K562 (cell line): ENCODE data around the gene ZBTB39. TPM values are rescaled to one million over a fixed set of nuclear protein-coding genes. Genes with fewer than 3 reads are reported as not detected.
A peak's percentile ranks its signal among the peaks of the same experiment; 100 is the strongest.
"Not testable (repeated sequence)": the region's sequence is repeated elsewhere in the genome, so short reads cannot be mapped to it uniquely, and the experiment has no call there.

ENCODE experiments used
- ATAC-seq: fragments of 200-7000 bp; cut with Tn5 transposase; 3 replicates; pipeline ENCODE4 v1.9.1; 2020; ENCODE audit warnings: moderate library complexity
- BruUV-seq: library from RNA; stranded (reverse); fragments of 400-500 nt; replicated peaks from 2 replicates; lab custom pipeline; 2021; lab: Mats Ljungman, UMichigan
- CTCF ChIA-PET: fragments of 300-600 bp; formaldehyde crosslinking; extraction: SDS; loops from one replicate; lab custom pipeline; 2021; ENCODE audit warnings: low intra/inter-chr PET ratio; lab: Yijun Ruan, JAX
- POLR2A ChIA-PET: fragments of 300-600, 350-650 bp; sonication (Branson Sonifier 250); formaldehyde crosslinking; extraction: SDS; loops from one replicate; lab custom pipeline; 2021; ENCODE audit warnings: antibody characterized with exemption, inconsistent platforms; lab: Yijun Ruan, JAX
- DNase-seq, 4 experiments: peaks; one replicate each; pipeline versions ENCODE4 v3.0.0 to v3.0.0-alpha.2; 2011 to 2018; ENCODE audit warnings: low spot score in 3 of 4, mixed read lengths in 3 of 4; ENCODE audit errors: extremely low read depth in 1 of 4
- FAIRE-seq: peaks from 2 replicates; lab custom pipeline; 2011; peaks lifted over from hg19 to GRCh38; lab: Jason Lieb, UNC
- H2AFZ ChIP-seq: 2 replicates; pipeline ENCODE4 v1.6.0; 2011; ENCODE audit warnings: low read depth, low read length, control low read depth, inconsistent platforms
- H3K27ac ChIP-seq: fragments of 200-600 bp; 3 replicates; pipeline ENCODE4 v1.8.0; 2011; ENCODE audit warnings: low read depth, mild to moderate bottlenecking, control low read depth, inconsistent platforms, low read length, moderate library complexity, mixed read lengths; ENCODE audit errors: extremely low read depth
- H3K27me3 ChIP-seq, 2 experiments: fragments of 300-600 bp in 1 of 2; 2 replicates in 1 of 2; 3 replicates in 1 of 2; pipeline versions ENCODE4 v1.6.0 to v1.8.0; 2011; ENCODE audit warnings: inconsistent platforms in 2 of 2, low read length in 2 of 2, mild to moderate bottlenecking in 1 of 2, mixed read lengths in 1 of 2, moderate library complexity in 1 of 2; ENCODE audit not compliant: control insufficient read depth in 2 of 2, insufficient read depth in 2 of 2
- H3K36me3 ChIP-seq: fragments of 300-600 bp; 3 replicates; pipeline ENCODE4 v1.8.0; 2011; ENCODE audit warnings: mild to moderate bottlenecking, low read length, inconsistent platforms; ENCODE audit not compliant: control insufficient read depth, insufficient read depth
- H3K4me1 ChIP-seq, 2 experiments: fragments of 200-600 bp in 1 of 2; replicated peaks in 1 of 2; 2 replicates in 1 of 2; 3 replicates in 1 of 2; pipeline versions ENCODE4 v1.5.1 to v1.8.0; 2011; ENCODE audit warnings: inconsistent platforms in 2 of 2, low read length in 2 of 2, mild to moderate bottlenecking in 1 of 2, mixed read lengths in 1 of 2, moderate library complexity in 1 of 2; ENCODE audit not compliant: control insufficient read depth in 2 of 2, insufficient read depth in 2 of 2
- H3K4me2 ChIP-seq: 2 replicates; pipeline ENCODE4 v1.6.1; 2011; ENCODE audit warnings: low read length, control low read depth, inconsistent platforms, mixed read lengths; ENCODE audit not compliant: insufficient read depth
- H3K4me3 ChIP-seq: fragments of 200-600 bp; sonication (generic), shearing (Covaris generic); 2 replicates; pipeline ENCODE4 v1.5.1; 2016; ENCODE audit warnings: control low read depth, inconsistent platforms
- H3K79me2 ChIP-seq: fragments of 200-600 bp; 3 replicates; pipeline ENCODE4 v1.8.0; 2011; ENCODE audit warnings: low read length, inconsistent platforms; ENCODE audit not compliant: control insufficient read depth, insufficient read depth
- H3K9ac ChIP-seq, 2 experiments: 2 replicates each; pipeline versions ENCODE4 v1.6.0 to v1.6.1; 2011; ENCODE audit warnings: low read depth in 2 of 2, low read length in 2 of 2, control low read depth in 1 of 2, inconsistent platforms in 1 of 2, mild to moderate bottlenecking in 1 of 2, mixed read lengths in 1 of 2; ENCODE audit not compliant: insufficient read depth in 1 of 2
- H3K9me1 ChIP-seq: one replicate; pipeline ENCODE4 v1.6.0; 2011; ENCODE audit warnings: inconsistent platforms, mild to moderate bottlenecking, low read length, moderate library complexity; ENCODE audit not compliant: control insufficient read depth, insufficient read depth
- H3K9me3 ChIP-seq: replicated peaks from 2 replicates; pipeline ENCODE4 v1.5.1; 2011; ENCODE audit warnings: low read depth, low read length, inconsistent platforms; ENCODE audit not compliant: control insufficient read depth, insufficient read depth
- H4K20me1 ChIP-seq: replicated peaks from 2 replicates; pipeline ENCODE4 v1.6.1; 2011; ENCODE audit warnings: low read length, inconsistent platforms, mixed read lengths; ENCODE audit not compliant: control insufficient read depth, insufficient read depth
- CHAMP1 ChIP-seq: fragments of 450-650 bp; IDR thresholded peaks from 2 replicates; pipeline ENCODE4 v1.6.1; 2016; ENCODE audit warnings: mild to moderate bottlenecking
- FOXA3 ChIP-seq, 2 experiments: fragments of 450-650 bp in 1 of 2; sonication (generic) in 1 of 2; formaldehyde crosslinking; IDR thresholded peaks in 1 of 2; conservative IDR thresholded peaks in 1 of 2; 2 replicates each; pipeline versions ENCODE4 v1.4.0 to v1.8.0; 2020 to 2022; ENCODE audit warnings: mild to moderate bottlenecking in 2 of 2, missing genetic modification reagents in 1 of 2
- FOXK2 ChIP-seq, 2 experiments: fragments of 450-650 bp; IDR thresholded peaks in 1 of 2; conservative IDR thresholded peaks in 1 of 2; 2 replicates each; pipeline ENCODE4 v1.6.1; 2016; ENCODE audit warnings: low read depth in 2 of 2, mild to moderate bottlenecking in 1 of 2
- HDAC2 ChIP-seq: fragments of 450-650 bp; IDR thresholded peaks from 2 replicates; pipeline ENCODE4 v1.6.1; 2016; ENCODE audit warnings: mild to moderate bottlenecking
- MLLT1 ChIP-seq, 2 experiments: fragments of 450-650 bp; IDR thresholded peaks; 2 replicates each; pipeline ENCODE4 v1.6.1; 2016
- NFRKB ChIP-seq: fragments of 450-650 bp; IDR thresholded peaks from 2 replicates; pipeline ENCODE4 v1.6.1; 2016; ENCODE audit warnings: low read depth
- NRF1 ChIP-seq, 2 experiments: fragments of 450-650 bp; IDR thresholded peaks in 1 of 2; conservative IDR thresholded peaks in 1 of 2; 2 replicates each; pipeline ENCODE4 v1.6.1; 2014; ENCODE audit warnings: mild to moderate bottlenecking in 2 of 2
- TFAP4 ChIP-seq: sonication (generic); formaldehyde crosslinking; IDR thresholded peaks from 2 replicates; pipeline ENCODE4 v1.8.0; 2022; ENCODE audit warnings: missing genetic modification reagents, mild to moderate bottlenecking, moderate library complexity, borderline replicate concordance
- YY1 ChIP-seq, 3 experiments: IDR thresholded peaks; 2 replicates each; pipeline ENCODE4 v1.6.1; 2011; ENCODE audit warnings: low read length in 2 of 3, mild to moderate bottlenecking in 2 of 3, moderate library complexity in 2 of 3, borderline replicate concordance in 1 of 3, control low read depth in 1 of 3, low read depth in 1 of 3; ENCODE audit not compliant: insufficient read depth in 3 of 3, insufficient replicate concordance in 2 of 3, control insufficient read depth in 1 of 3, insufficient read length in 1 of 3; ENCODE audit errors: extremely low read depth in 1 of 3
- ZSCAN29 ChIP-seq: fragments of 450-650 bp; IDR thresholded peaks from 2 replicates; pipeline ENCODE4 v1.6.1; 2017
- WGBS: fragments of 100-300 bp; shearing (Covaris generic); methylation state at CpG from one replicate; pipeline ENCODE4 v1.1.6; 2016; ENCODE audit warnings: low coverage, mixed read lengths; ENCODE audit not compliant: insufficient coverage; ENCODE audit errors: missing lambda C conversion rate; 5-methylcytosine and 5-hydroxymethylcytosine counted together
- in situ Hi-C: fragments of 300-500 bp; cut with MboI; formaldehyde crosslinking; loops from 4 replicates; pipeline ENCODE4 v1.15.0; 2018; ENCODE audit warnings: inconsistent platforms, mixed read lengths
- intact Hi-C: fragments of 100-400 bp; cut with micrococcal nuclease; formaldehyde crosslinking; loops from 2 replicates; pipeline ENCODE4 v1.14.2; 2022
- polyA plus RNA-seq, 8 experiments: library from polyadenylated mRNA; depleted of rRNA in 4 of 8; stranded (reverse) in 5 of 8; unstranded in 3 of 8; fragments of >200 nt; fragmentation: Nextera tagmentation in 2 of 8; fragmentation: Illumina TruSeq in 1 of 8; extraction: Ambion mirVana in 2 of 8; extraction: Trizol in 1 of 8; gene quantifications; 2 replicates each; pipeline versions ENCODE4 v1.2.1 to v1.2.3, GENCODE V29; 2011 to 2014; ENCODE audit warnings: inconsistent platforms in 1 of 8, missing spikeins in 1 of 8
- total RNA-seq, 7 experiments: library from RNA; depleted of rRNA in 6 of 7; stranded (reverse); fragments of >200 nt in 6 of 7; fragmentation: Illumina TruSeq in 2 of 7; extraction: Trizol in 2 of 7; gene quantifications; 2 replicates each; pipeline versions ENCODE4 v1.2.1 to v1.2.3, GENCODE V29; 2011 to 2021; ENCODE audit warnings: low replicate concordance in 1 of 7

The ZBTB39 gene
- total and polyA plus RNA-seq, 9 of the 15 experiments (the other 6 are each of a cell fraction or from before 2014, with no cell fraction given): 3.3 to 13.3 (median 8.6) TPM

- in situ Hi-C loops, H3K9ac ChIP-seq, H3K4me3 ChIP-seq, H3K9me1 ChIP-seq, H3K79me2 ChIP-seq, FAIRE-seq, H4K20me1 ChIP-seq, BruUV-seq, H3K9me3 ChIP-seq: not testable (repeated sequence)
- Histone ChIP-seq H3K4me2 (peak overlapping the region; percentile 49), H3K4me1 (peaks cover 4 to 16% of the 10 kb centered on the region in 2 experiments; a peak in 3 of 5 replicates), H2AFZ (peak overlapping the region; percentile 86)
- 56% methylated on average over 15 of the region's 15 CpGs for WGBS
- peak in 1 of 4 experiments; percentile 61 for DNase-seq
- TF ChIP-seq FOXA3 (CRISPR knock-in tag; conservative IDR thresholded peaks at IDR 0.05 in 1 of 2, IDR thresholded peaks at IDR 0.05 in 1 of 2) (peak; percentile 71 to 90), ZSCAN29 (0 out of 2 replicates have a peak, but pooled peaks have one; percentile 41), HDAC2 (0 out of 2 replicates have a peak, but pooled peaks have one; percentile 10), NRF1 (conservative IDR thresholded peaks at IDR 0.05 in 1 of 2, IDR thresholded peaks at IDR 0.05 in 1 of 2) (peak; percentile 16 to 30; a peak in 1 of 4 replicates), FOXK2 (conservative IDR thresholded peaks at IDR 0.05 in 1 of 2, IDR thresholded peaks at IDR 0.05 in 1 of 2; ENCODE audit: low read depth in 2 of 2) (peak; percentile 84 to 85; a peak in 3 of 4 replicates), CHAMP1 (0 out of 2 replicates have a peak, but pooled peaks have one; percentile 29), TFAP4 (CRISPR knock-in tag) (peak; percentile 63; the same call in 1 of the 2 replicates), YY1 (IDR thresholded peaks at IDR 0.05; ENCODE audit: borderline replicate concordance in 1 of 3, control insufficient read depth in 1 of 3, extremely low read depth in 1 of 3, insufficient read depth in 3 of 3, insufficient read length in 1 of 3, insufficient replicate concordance in 2 of 3, low read depth in 1 of 3, low read length in 2 of 3) (peak in 2 of 3 experiments; percentile 60 to 76), MLLT1 (IDR thresholded peaks at IDR 0.05) (peak in 1 of 2 experiments; percentile 60; a peak in 2 of 4 replicates), NFRKB (peak; percentile 60; the same call in 1 of the 2 replicates)
- TF ChIP-seq, all 486 proteins: peak for 10; not testable (repeated sequence) for 476
- peak overlapping the region; percentile 50; the same call in 1 of the 3 replicates for H3K27ac ChIP-seq
- H3K27me3 ChIP-seq, intact Hi-C loops, CTCF ChIA-PET, H3K36me3 ChIP-seq: not testable (repeated sequence)
- ATAC-seq: peak; percentile 50; the same call in 1 of the 3 replicates
- POLR2A ChIA-PET: interaction anchor here (0.6 to 0.7 kb wide), 2 partner anchors 45 to 57 kb away, joined by 3 to 4 read pairs; no protein-coding TSS in a partner anchor
These were observed 40.2 kb downstream of the ZBTB39 start for GRCh38 chr12:56965997-56966642.
